Lung (tissue), 12 donors: Measurements from ENCODE around the gene TMEM203. TPM values are rescaled to one million over a fixed set of nuclear protein-coding genes. Genes with fewer than 3 reads are reported as not detected.

Source experiments
- ATAC-seq: fragments of 200-7000 bp; cut with Tn5 transposase; one replicate; pipeline ENCODE4 v1.9.1; 2020; ENCODE audit warnings: moderate number of reproducible peaks; ENCODE audit not compliant: insufficient read depth, low FRiP score
- DNase-seq, 3 donors: peaks; one replicate each; pipeline ENCODE4 v3.0.0-alpha.2; 2013 to 2017
- H3K27ac ChIP-seq, 2 donors: one replicate each; pipeline ENCODE4 v1.5.1; 2013; ENCODE audit warnings: mild to moderate bottlenecking in 2 of 2, moderate library complexity in 2 of 2, control low read depth in 1 of 2, inconsistent platforms in 1 of 2, low read depth in 1 of 2, low read length in 1 of 2
- H3K27me3 ChIP-seq, 3 donors: one replicate each; pipeline ENCODE4 v1.5.1; 2013; ENCODE audit warnings: low read length in 2 of 3; ENCODE audit not compliant: control insufficient read depth in 3 of 3, insufficient read depth in 3 of 3
- H3K36me3 ChIP-seq, 4 donors: one replicate each; pipeline ENCODE4 v1.5.1; 2013; ENCODE audit warnings: low read length in 4 of 4, mild to moderate bottlenecking in 1 of 4, moderate library complexity in 1 of 4; ENCODE audit not compliant: control insufficient read depth in 4 of 4, insufficient read depth in 4 of 4
- H3K4me1 ChIP-seq, 5 donors: one replicate each; pipeline ENCODE4 v1.5.1; 2013; ENCODE audit warnings: low read length in 5 of 5, mild to moderate bottlenecking in 2 of 5, moderate library complexity in 1 of 5; ENCODE audit not compliant: control insufficient read depth in 5 of 5, insufficient read depth in 5 of 5
- H3K4me3 ChIP-seq: one replicate; pipeline ENCODE4 v1.5.1; 2013; ENCODE audit warnings: mild to moderate bottlenecking, control low read depth, moderate library complexity
- H3K9ac ChIP-seq, 2 donors: one replicate each; pipeline ENCODE4 v1.5.1; 2013; ENCODE audit warnings: low read length in 2 of 2, control low read depth in 1 of 2; ENCODE audit not compliant: insufficient read depth in 1 of 2
- H3K9me3 ChIP-seq, 4 donors: one replicate each; pipeline ENCODE4 v1.5.1; 2013; ENCODE audit warnings: low read length in 3 of 4, mild to moderate bottlenecking in 1 of 4, moderate library complexity in 1 of 4; ENCODE audit not compliant: control insufficient read depth in 4 of 4, insufficient read depth in 3 of 4
- CTCF ChIP-seq: IDR thresholded peaks from 2 replicates; pipeline ENCODE4 v1.5.1; 2012; ENCODE audit warnings: mild to moderate bottlenecking; ENCODE audit errors: control extremely low read depth, extremely low read depth
- WGBS, 2 donors: extraction: QIAGEN DNeasy Blood & Tissue Kit; methylation state at CpG; one replicate each; pipeline ENCODE4 v1.1.7; 2013; 5-methylcytosine and 5-hydroxymethylcytosine counted together
- polyA plus RNA-seq, 2 donors: library from polyadenylated mRNA; stranded (reverse); fragments of 200-250 nt; gene quantifications; one replicate each; pipeline ENCODE4 v1.2.1, GENCODE V29; 2013
- total RNA-seq, 2 donors: library from RNA; depleted of rRNA in 1 of 2; stranded (reverse); fragments of >200 nt in 1 of 2; gene quantifications; one replicate each; pipeline ENCODE4 v1.2.1, GENCODE V29; 2014 to 2021
- donor health status: control.
- donor health status: control.
- donor health status: Bipolar disorder and iron deficiency.
- donor health status: healthy.
- donor health status: DM: yes; HTN: yes; CAD: no.

Gene TMEM203
- total and polyA plus RNA-seq, 4 donors = 26.0 to 39.3 (median 33.8) TPM

- no peaks in the 10 kb centered on the region for H3K36me3 ChIP-seq
- no peak for ATAC-seq
- H3K4me1 ChIP-seq = peaks cover 0 to 11% (median 9%) of the 10 kb centered on the region in 5 donors
- no peaks in the 10 kb centered on the region for H3K27me3 ChIP-seq
- DNase-seq = no peak
- H3K9ac ChIP-seq = peak within 1 kb of the TSS; percentile 49 to 80
- H3K9me3 ChIP-seq = peaks cover 0 to 3% (median 0%) of the 10 kb centered on the region in 4 donors
- 53 to 54% methylated on average over 18 to 23 of the region's 23 CpGs for WGBS, 2 donors
- H3K4me3 ChIP-seq = peak within 1 kb of the TSS; percentile 73
- peak within 1 kb of the TSS; percentile 93 to 96 for H3K27ac ChIP-seq
- no peak for TF ChIP-seq CTCF
Observed at GRCh38 chr9:137224830-137225694, 19.6 kb upstream of the TMEM203 start, which contains the start of gene CYSRT1. CYSRT1 (plus strand) TSS chr9:137225174; CDS start chr9:137225622, 448 bp downstream.

- WGBS, 2 donors = 0 to 1% methylated on average over 60 to 63 of the region's 63 CpGs
- no peaks in the 10 kb centered on the region for H3K27me3 ChIP-seq
- H3K9ac ChIP-seq = peak overlapping the region in 1 of 2 donors; percentile 80
- TF ChIP-seq CTCF = no peak
- ATAC-seq (peak; percentile 94), DNase-seq (peak; percentile 97 to 98 (median 97))
- H3K9me3 ChIP-seq = peaks cover 0 to 1% (median 0%) of the 10 kb centered on the region in 4 donors
- H3K4me3 ChIP-seq = peak overlapping the region; percentile 73
- H3K4me1 ChIP-seq = peaks cover 0 to 14% (median 7%) of the 10 kb centered on the region in 5 donors
- H3K27ac ChIP-seq = peak overlapping the region; percentile 93 to 96
- H3K36me3 ChIP-seq = no peaks in the 10 kb centered on the region
Observed at GRCh38 chr9:137223078-137223970, 17.9 kb upstream of the TMEM203 start.

- no peak for ATAC-seq
- Histone ChIP-seq H3K27me3 (no peaks in the 10 kb centered on the region), H3K9ac (no peak within 1 kb of the TSS), H3K4me1 (peaks cover 0 to 19% (median 5%) of the 10 kb centered on the region in 5 donors), H3K9me3 (no peaks in the 10 kb centered on the region), H3K27ac (peak within 1 kb of the TSS; percentile 74 to 76), H3K36me3 (no peaks in the 10 kb centered on the region), H3K4me3 (peak within 1 kb of the TSS; percentile 49)
- whole genome bisulfite sequencing, 2 donors = 3 to 4% methylated on average over 62 to 88 of the region's 88 CpGs
- no peak for DNase-seq
- TF ChIP-seq CTCF = no peak
Observed at GRCh38 chr9:137222190-137223077, 17.0 kb upstream of the TMEM203 start, which contains the start of gene RNF208. RNF208 (minus strand) TSS chr9:137222240; CDS start chr9:137221212, 1,028 bp downstream.
